Measurements from ENCODE around the gene FHIT. TPM values are rescaled to one million over a fixed set of nuclear protein-coding genes. Genes with fewer than 3 reads are reported as not detected.

The FHIT gene
- total and polyA plus RNA-seq, 2 donors from 2014 or later: 20.2 to 61.2 TPM

GRCh38 chr3:61162965-61163364 lies 88.3 kb downstream of the FHIT start:
- TF ChIP-seq CTCF (IDR thresholded peaks at IDR 0.05; ENCODE audit: borderline replicate concordance, extremely low read depth, insufficient read depth): no peak
- intact Hi-C loops (cut with DNase I): no loop called here
- Histone ChIP-seq H3K9me3 (ENCODE audit: control insufficient read depth in 2 of 3, insufficient read depth in 1 of 3, low read length in 3 of 3) (no peaks in the 10 kb centered on the region), H3K27ac (ENCODE audit: low read depth in 2 of 2, low read length in 2 of 2) (no peak overlapping the region), H3K36me3 (ENCODE audit: control insufficient read depth in 2 of 3, insufficient read depth in 3 of 3, low read length in 3 of 3) (no peaks in the 10 kb centered on the region), H3K27me3 (ENCODE audit: control insufficient read depth, insufficient read depth, low read length) (no peaks in the 10 kb centered on the region), H3K4me1 (ENCODE audit: control insufficient read depth in 2 of 3, insufficient read depth in 2 of 3, low read depth in 1 of 3, low read length in 3 of 3) (no peaks in the 10 kb centered on the region), H3K9ac (ENCODE audit: low read length in 3 of 3) (no peak overlapping the region), H3K4me3 (ENCODE audit: low read length in 3 of 3) (no peak overlapping the region)
- DNase-seq (no peak), FAIRE-seq (no peak)

GRCh38 chr3:61158667-61159066 lies 92.6 kb downstream of the FHIT start:
- intact Hi-C loops (cut with DNase I): no loop called here
- H3K27me3 ChIP-seq (ENCODE audit: control insufficient read depth, insufficient read depth, low read length): no peaks in the 10 kb centered on the region
- H3K9me3 ChIP-seq (ENCODE audit: control insufficient read depth in 2 of 3, insufficient read depth in 1 of 3, low read length in 3 of 3): no peaks in the 10 kb centered on the region
- DNase-seq (peak in 2 of 5 donors; percentile 47 to 52), FAIRE-seq (no peak)
- TF ChIP-seq CTCF (IDR thresholded peaks at IDR 0.05; ENCODE audit: borderline replicate concordance, extremely low read depth, insufficient read depth): no peak
- H3K4me3 ChIP-seq (ENCODE audit: low read length in 3 of 3): no peak overlapping the region
- H3K4me1 ChIP-seq (ENCODE audit: control insufficient read depth in 2 of 3, insufficient read depth in 2 of 3, low read depth in 1 of 3, low read length in 3 of 3): no peaks in the 10 kb centered on the region
- no peaks in the 10 kb centered on the region for H3K36me3 ChIP-seq (ENCODE audit: control insufficient read depth in 2 of 3, insufficient read depth in 3 of 3, low read length in 3 of 3)
- H3K9ac ChIP-seq (ENCODE audit: low read length in 3 of 3): no peak overlapping the region
- H3K27ac ChIP-seq (ENCODE audit: low read depth in 2 of 2, low read length in 2 of 2): no peak overlapping the region

- DNase-seq (peak in 2 of 5 donors; percentile 38 to 40), FAIRE-seq (no peak)
- H3K4me1 ChIP-seq (ENCODE audit: control insufficient read depth in 2 of 3, insufficient read depth in 2 of 3, low read depth in 1 of 3, low read length in 3 of 3): no peaks in the 10 kb centered on the region
- no peak for TF ChIP-seq CTCF (IDR thresholded peaks at IDR 0.05; ENCODE audit: borderline replicate concordance, extremely low read depth, insufficient read depth)
- H3K27me3 ChIP-seq (ENCODE audit: control insufficient read depth, insufficient read depth, low read length): no peaks in the 10 kb centered on the region
- intact Hi-C loops (cut with DNase I): no loop called here
- no peak overlapping the region for H3K9ac ChIP-seq (ENCODE audit: low read length in 3 of 3)
- H3K36me3 ChIP-seq (ENCODE audit: control insufficient read depth in 2 of 3, insufficient read depth in 3 of 3, low read length in 3 of 3): no peaks in the 10 kb centered on the region
- no peaks in the 10 kb centered on the region for H3K9me3 ChIP-seq (ENCODE audit: control insufficient read depth in 2 of 3, insufficient read depth in 1 of 3, low read length in 3 of 3)
- H3K27ac ChIP-seq (ENCODE audit: low read depth in 2 of 2, low read length in 2 of 2): no peak overlapping the region
- H3K4me3 ChIP-seq (ENCODE audit: low read length in 3 of 3): no peak overlapping the region
These were observed 93.0 kb downstream of the FHIT start for GRCh38 chr3:61158216-61158615.

- Histone ChIP-seq H3K4me1 (ENCODE audit: control insufficient read depth in 2 of 3, insufficient read depth in 2 of 3, low read depth in 1 of 3, low read length in 3 of 3) (no peaks in the 10 kb centered on the region), H3K27me3 (ENCODE audit: control insufficient read depth, insufficient read depth, low read length) (no peaks in the 10 kb centered on the region), H3K36me3 (ENCODE audit: control insufficient read depth in 2 of 3, insufficient read depth in 3 of 3, low read length in 3 of 3) (no peaks in the 10 kb centered on the region), H3K4me3 (ENCODE audit: low read length in 3 of 3) (no peak overlapping the region), H3K27ac (ENCODE audit: low read depth in 2 of 2, low read length in 2 of 2) (no peak overlapping the region), H3K9ac (ENCODE audit: low read length in 3 of 3) (no peak overlapping the region), H3K9me3 (ENCODE audit: control insufficient read depth in 2 of 3, insufficient read depth in 1 of 3, low read length in 3 of 3) (no peaks in the 10 kb centered on the region)
- DNase-seq (no peak), FAIRE-seq (no peak)
- intact Hi-C loops (cut with DNase I): no loop called here
- TF ChIP-seq CTCF (IDR thresholded peaks at IDR 0.05; ENCODE audit: borderline replicate concordance, extremely low read depth, insufficient read depth): no peak
These were observed 93.8 kb downstream of the FHIT start for GRCh38 chr3:61157414-61157813.

All from kidney (tissue), 14 donors.